Mesodermal cell (in vitro differentiated cells): ENCODE results near the gene ZMYND15.
"Not testable (repeated sequence)": the region's sequence is repeated elsewhere in the genome, so short reads cannot be mapped to it uniquely, and the experiment has no call there.

Source experiments
- H3K27ac ChIP-seq: 2 replicates; pipeline ENCODE4 v1.7.0; 2013; ENCODE audit warnings: mild to moderate bottlenecking, low read depth, low read length, moderate library complexity; ENCODE audit not compliant: severe bottlenecking
- H3K36me3 ChIP-seq: 2 replicates; pipeline ENCODE4 v1.7.1; 2013; ENCODE audit warnings: mild to moderate bottlenecking, low read length, moderate library complexity; ENCODE audit not compliant: control insufficient read depth, insufficient read depth
- H3K4me1 ChIP-seq: one replicate; pipeline ENCODE4 v1.7.1; 2013; ENCODE audit warnings: mild to moderate bottlenecking, low read length; ENCODE audit not compliant: insufficient read depth, control insufficient read depth, poor library complexity, severe bottlenecking
- H3K4me3 ChIP-seq: 2 replicates; pipeline ENCODE4 v1.7.0; 2013; ENCODE audit warnings: low read length, control low read depth, mild to moderate bottlenecking; ENCODE audit not compliant: insufficient read depth, poor library complexity, severe bottlenecking; ENCODE audit errors: extremely low read depth
- H3K9me3 ChIP-seq: 2 replicates; pipeline ENCODE4 v1.7.1; 2013; ENCODE audit warnings: mild to moderate bottlenecking, low read length, moderate library complexity; ENCODE audit not compliant: control insufficient read depth
- WGBS, 2 experiments: methylation state at CpG; one replicate each; pipeline ENCODE4 v1.1.5; 2013; ENCODE audit warnings: missing lambda C conversion rate in 2 of 2; ENCODE audit not compliant: insufficient coverage in 2 of 2; 5-methylcytosine and 5-hydroxymethylcytosine counted together

ZMYND15 gene

DNA sequence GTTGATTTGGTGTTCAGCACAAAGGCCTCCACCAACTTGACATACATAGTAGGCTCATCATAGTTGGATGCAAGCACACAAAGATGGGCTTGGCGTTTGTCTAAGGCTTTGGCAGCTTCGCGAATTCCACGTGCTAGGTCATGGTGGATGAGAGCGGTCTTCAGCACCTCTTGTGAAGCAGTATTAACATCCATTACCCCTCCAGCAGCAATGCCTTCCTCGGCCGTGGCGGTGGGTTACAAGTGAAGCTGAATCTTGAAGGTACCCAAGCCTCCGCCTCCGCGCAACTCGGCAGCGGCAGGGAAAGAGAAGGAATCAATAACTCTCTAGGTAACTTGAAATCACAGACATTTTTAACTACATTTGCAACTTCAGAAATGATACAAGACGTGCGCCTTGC lies 34.6 kb upstream of the ZMYND15 start:
- Histone ChIP-seq H3K4me1 (peaks cover 3% of the 10 kb centered on the region), H3K4me3 (no peak overlapping the region), H3K36me3 (peaks cover 8% of the 10 kb centered on the region), H3K27ac (no peak overlapping the region), H3K9me3 (no peaks in the 10 kb centered on the region)
- 95 to 97% methylated on average over 13 to 15 of the region's 15 CpGs for WGBS, 2 experiments

DNA sequence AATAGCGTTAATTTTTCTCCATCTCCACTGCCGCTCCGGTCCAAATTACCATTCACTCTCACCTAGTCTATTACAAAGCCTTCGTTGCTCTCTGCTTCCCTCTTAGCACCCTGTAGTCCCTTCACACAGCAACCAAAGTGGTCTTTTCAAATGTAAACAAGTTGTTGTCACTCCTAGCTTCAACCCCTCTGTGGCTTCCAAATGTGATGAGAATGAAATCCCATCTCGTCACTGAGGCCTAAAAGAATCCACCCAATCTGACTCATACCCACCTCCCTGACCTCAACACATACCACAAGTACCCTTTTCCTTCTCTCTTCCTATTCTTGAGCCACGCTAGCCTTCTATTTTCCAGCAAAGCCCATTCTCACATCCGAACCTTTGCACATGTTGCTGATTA lies 33.5 kb upstream of the ZMYND15 start:
- Histone ChIP-seq H3K4me3 (no peak overlapping the region), H3K9me3 (no peaks in the 10 kb centered on the region), H3K4me1 (peaks cover 6% of the 10 kb centered on the region), H3K27ac (no peak overlapping the region), H3K36me3 (no peaks in the 10 kb centered on the region)
- 45 to 66% methylated on average over 6 of the region's 7 CpGs for WGBS, 2 experiments

DNA sequence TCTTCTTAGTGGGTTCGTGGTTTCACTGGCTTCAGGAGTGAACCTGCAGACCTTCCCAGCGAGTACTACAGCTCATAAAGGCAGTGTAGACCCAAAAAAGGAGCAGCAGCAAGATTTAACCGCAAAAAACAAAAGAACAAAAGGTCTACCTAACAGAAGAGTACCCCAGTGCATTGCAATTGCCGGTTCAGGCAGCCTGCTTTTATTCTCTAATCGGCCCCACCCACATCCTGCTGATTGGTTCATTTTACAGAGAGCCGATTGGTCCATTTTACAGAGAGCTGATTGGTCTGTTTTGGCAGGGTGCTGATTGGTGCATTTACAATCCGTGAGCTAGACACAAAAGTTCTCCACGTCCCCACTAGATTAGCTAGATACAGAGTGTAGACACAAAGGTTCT lies 31.2 kb upstream of the ZMYND15 start:
- no peak overlapping the region for H3K27ac ChIP-seq
- no peaks in the 10 kb centered on the region for H3K9me3 ChIP-seq
- no peak overlapping the region for H3K4me3 ChIP-seq
- 89 to 92% methylated on average over 4 to 6 of the region's 8 CpGs for WGBS, 2 experiments
- no peaks in the 10 kb centered on the region for H3K36me3 ChIP-seq
- peaks cover 6% of the 10 kb centered on the region for H3K4me1 ChIP-seq

DNA sequence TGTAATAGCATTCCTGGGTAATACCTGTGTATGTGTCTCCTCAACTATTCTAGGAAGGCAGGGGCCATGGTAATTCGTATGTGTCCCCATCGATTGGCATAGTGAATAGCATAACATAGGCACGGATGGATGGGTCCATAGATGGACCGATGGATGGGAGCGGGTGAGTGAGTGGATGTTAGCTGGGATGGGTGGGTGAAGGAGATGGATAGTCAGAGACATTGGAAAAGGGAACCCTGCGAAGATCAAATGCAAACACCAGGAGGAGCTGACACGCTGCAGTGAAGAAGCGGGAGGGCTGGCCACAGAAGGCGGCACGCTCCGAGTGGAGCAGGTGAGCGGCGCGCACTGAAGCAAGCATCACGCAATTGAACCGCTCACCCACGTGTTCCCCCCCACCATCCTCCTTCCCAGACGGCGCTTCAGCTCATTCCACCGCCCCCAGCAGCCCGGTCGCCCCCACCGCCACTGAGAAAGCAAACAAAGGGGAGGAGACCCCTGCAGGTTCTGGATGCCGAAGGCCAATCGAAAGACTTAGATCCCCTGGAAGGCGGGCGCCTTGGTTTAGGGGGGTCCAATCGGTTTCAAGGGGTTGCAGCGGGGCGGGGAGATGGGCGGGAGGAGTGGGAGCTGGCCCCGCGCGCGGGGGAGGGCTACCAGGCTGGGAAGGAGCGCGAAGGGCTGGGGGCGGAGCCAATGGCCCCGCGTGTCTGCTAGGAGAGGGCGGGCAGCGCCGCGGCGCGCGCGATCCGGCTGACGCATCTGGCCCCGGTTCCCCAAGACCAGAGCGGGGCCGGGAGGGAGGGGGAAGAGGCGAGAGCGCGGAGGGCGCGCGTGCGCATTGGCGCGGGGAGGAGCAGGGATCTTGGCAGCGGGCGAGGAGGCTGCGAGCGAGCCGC lies 29.6 kb upstream of the ZMYND15 start, which contains the start of gene ARRB2:
TSS of gene ARRB2 (plus strand) at position 839 of the 899 bp plus-strand sequence. CDS start 90 bp downstream, outside the sequence.
- 1 to 2% methylated on average over 43 to 54 of the region's 67 CpGs for WGBS, 2 experiments
- H3K36me3 ChIP-seq: no peaks in the 10 kb centered on the region
- peaks cover 6% of the 10 kb centered on the region for H3K4me1 ChIP-seq

DNA sequence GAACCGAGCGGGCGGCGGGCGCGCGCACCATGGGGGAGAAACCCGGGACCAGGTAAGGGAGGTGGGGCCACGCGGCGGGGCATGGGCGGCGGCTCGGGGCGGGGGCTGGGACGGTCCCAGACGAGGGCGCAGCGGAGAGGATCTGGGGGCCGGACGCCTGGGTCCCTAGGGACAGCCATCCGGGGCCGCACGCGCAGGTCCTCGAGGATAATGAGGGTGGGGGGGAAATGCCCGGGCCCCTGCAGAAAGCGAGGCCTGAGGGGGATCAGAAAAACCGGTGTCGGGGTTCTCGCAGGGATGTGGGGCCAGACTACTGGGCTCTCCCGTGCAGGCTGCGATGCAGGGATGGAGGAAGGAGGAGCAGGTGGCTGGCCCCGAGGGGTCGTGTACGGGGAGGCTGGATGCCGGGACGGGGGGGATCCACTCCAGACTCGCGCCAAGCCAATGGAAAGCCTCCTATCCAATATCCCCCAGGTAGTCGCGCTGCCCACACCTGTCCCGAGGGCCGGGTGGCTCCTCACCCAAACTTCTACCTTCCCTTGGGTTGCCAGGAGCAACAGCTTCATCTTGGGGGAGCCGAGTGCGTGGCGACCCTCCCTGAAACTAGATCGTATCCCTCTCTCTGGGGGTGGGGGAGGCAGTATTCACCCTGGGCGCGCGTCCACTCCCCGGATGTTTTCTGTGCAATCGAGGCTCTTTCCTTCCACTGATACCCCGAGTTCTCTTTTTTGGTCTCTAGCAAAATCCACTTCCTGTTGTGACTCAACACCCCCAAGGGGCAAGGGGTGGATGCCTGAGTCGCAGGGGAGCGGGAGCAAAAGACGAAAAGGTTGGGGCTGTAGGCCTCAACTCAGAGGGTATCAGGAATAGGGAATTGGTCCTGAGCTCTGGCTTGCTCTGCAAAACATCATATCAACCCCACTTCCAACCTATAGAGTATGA lies 28.7 kb upstream of the ZMYND15 start:
- Histone ChIP-seq H3K4me1 (peaks cover 6% of the 10 kb centered on the region), H3K36me3 (no peaks in the 10 kb centered on the region), H3K27ac (peak overlapping the region; percentile 83), H3K9me3 (no peaks in the 10 kb centered on the region), H3K4me3 (peak overlapping the region; percentile 76)
- WGBS, 2 experiments: 3 to 16% methylated on average over 15 to 38 of the region's 57 CpGs

More for the DNA sequence above, 29.6 kb upstream of the ZMYND15 start, which contains the start of gene ARRB2:
- H3K9me3 ChIP-seq: no peaks in the 10 kb centered on the region
- H3K27ac ChIP-seq: peak within 1 kb of the TSS; percentile 83
- peak within 1 kb of the TSS; percentile 76 for H3K4me3 ChIP-seq

DNA sequence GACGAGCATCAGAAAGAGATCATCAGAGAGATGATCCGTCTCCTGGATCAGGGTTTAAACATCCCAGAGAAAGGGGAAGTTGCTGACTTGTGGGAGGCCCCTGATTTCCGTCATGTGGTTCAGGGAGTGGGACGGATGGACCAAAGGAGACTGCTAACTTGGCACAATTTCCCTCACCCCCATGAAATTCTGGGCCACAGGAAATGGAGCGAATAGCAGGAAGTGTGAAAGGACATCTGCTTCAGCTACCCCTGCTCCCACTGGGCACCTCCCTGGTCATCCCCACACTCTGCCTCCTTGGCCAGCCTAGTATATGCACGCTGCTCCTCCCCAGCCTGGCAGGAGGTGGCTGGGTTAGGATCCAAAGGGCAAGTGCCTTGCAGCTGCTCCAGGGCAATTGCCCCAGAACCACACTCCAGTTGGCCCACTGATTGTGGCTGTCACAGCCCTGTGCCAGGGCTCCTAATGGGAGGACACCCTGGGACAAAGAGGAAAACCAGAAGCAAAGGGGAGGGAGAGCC lies 27.9 kb upstream of the ZMYND15 start:
- 75 to 92% methylated on average over 2 to 5 of the region's 6 CpGs for WGBS, 2 experiments
- Histone ChIP-seq H3K9me3 (no peaks in the 10 kb centered on the region), H3K4me3 (peak overlapping the region; percentile 76)

DNA sequence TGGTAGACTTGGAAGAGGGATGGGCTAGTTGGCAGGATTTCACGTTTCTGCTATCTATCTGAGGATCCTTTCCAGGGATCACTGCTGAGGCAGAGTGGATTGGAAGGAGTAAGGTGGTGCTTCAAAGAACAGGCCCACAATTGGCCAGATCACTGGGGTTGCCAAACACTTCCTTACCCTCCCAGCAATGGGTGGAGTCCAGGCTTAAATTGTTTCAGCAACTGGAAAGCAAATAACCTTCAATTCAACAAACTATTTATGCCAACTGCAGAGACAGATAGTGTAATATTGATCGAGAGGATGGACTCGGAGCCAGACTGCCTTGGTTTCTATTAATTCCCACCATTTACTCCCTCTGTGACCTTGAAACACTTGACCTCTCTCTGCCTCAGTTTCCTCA lies 27.1 kb upstream of the ZMYND15 start:
- peaks cover 4% of the 10 kb centered on the region for H3K36me3 ChIP-seq
- peaks cover 6% of the 10 kb centered on the region for H3K4me1 ChIP-seq
- H3K9me3 ChIP-seq: no peaks in the 10 kb centered on the region
- no peak overlapping the region for H3K27ac ChIP-seq
- WGBS, 2 experiments: 86 to 100% methylated on average over 1 to 2 of the region's 3 CpGs
- H3K4me3 ChIP-seq: no peak overlapping the region

More for the DNA sequence above, 27.9 kb upstream of the ZMYND15 start:
- H3K4me1 ChIP-seq: peaks cover 6% of the 10 kb centered on the region
- H3K36me3 ChIP-seq: no peaks in the 10 kb centered on the region
- no peak overlapping the region for H3K27ac ChIP-seq

DNA sequence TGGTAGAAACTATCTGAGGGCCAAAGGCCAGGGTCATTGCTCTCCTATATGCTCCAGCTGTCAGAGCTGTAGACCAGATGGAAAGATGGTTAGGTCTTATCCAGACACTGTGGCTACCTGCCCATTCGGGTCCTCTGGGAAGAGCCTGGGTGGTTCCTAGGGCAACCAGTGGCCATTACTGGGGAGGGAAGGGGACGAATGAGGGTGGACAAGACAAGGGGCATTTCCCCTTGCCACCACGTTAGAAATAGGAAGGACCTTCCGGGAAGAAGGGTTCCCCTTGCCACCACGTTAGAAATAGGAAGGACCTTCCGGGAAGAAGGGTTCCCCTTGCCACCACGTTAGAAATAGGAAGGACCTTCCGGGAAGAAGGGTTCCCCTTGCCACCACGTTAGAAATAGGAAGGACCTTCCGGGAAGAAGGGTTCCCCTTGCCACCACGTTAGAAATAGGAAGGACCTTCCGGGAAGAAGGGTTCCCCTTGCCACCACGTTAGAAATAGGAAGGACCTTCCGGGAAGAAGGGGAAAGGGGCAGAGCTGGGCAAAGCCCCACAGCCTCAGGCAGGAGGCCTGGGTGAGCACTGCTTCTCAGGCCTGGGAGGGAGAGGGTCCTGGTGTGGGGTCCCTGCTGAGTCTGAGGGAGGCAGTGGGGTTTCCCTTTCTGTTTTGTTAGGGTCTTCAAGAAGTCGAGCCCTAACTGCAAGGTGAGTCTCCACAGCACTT lies 25.1 kb upstream of the ZMYND15 start:
- not testable (repeated sequence) for H3K36me3 ChIP-seq, H3K4me1 ChIP-seq, H3K4me3 ChIP-seq, H3K9me3 ChIP-seq, H3K27ac ChIP-seq
- 88 to 97% methylated on average over 1 to 3 of the region's 15 CpGs for WGBS, 2 experiments

DNA sequence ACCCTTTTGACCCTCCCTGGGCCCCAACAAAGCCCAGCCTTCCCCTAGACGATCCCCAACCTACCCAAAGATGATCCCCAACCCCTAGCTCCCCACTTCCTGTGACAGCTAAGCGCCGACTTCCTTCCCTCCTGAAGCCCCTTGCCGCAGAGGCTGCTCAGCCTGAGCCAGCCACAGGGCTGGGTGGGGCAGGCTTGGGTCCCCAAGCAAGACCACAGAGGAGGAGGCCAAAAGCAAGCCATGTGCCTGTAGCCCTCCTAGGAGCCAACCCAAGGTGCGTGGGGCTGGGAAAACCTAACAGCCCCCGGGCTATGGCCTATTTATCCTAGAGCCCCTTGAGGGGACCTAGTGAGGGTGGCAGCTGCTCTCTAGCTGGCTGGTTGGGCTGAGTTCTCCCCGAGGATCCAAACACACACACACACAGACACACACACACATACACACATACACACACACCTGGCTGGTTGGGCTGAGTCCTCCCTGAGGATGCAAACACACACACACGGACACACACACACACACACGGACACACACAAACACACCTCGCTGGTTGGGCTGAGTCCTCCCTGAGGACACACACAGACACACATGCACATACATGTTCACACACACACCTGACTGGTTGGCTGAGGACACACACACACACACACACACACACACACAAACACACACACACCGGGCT lies 24.4 kb upstream of the ZMYND15 start:
- H3K27ac ChIP-seq: no peak overlapping the region
- H3K4me3 ChIP-seq: no peak overlapping the region
- H3K4me1 ChIP-seq: peaks cover 3% of the 10 kb centered on the region
- 80 to 90% methylated on average over 5 to 7 of the region's 11 CpGs for WGBS, 2 experiments
- H3K36me3 ChIP-seq: peaks cover 8% of the 10 kb centered on the region
- H3K9me3 ChIP-seq: no peaks in the 10 kb centered on the region
